Breast epithelium (tissue), 3 donors: ENCODE measurements around the gene ASAP2.

Experiments
- POLR2A ChIP-seq: fragments of 450-650 bp; IDR thresholded peaks from one replicate; pipeline ENCODE4 v1.6.1; 2016; ENCODE audit warnings: antibody characterized with exemption, mild to moderate bottlenecking, moderate library complexity
- POLR2AphosphoS5 ChIP-seq, 3 donors: sonication (generic); formaldehyde crosslinking; IDR thresholded peaks; one replicate each; pipeline ENCODE4 v1.6.1; 2017; ENCODE audit warnings: antibody characterized with exemption in 3 of 3

DNA sequence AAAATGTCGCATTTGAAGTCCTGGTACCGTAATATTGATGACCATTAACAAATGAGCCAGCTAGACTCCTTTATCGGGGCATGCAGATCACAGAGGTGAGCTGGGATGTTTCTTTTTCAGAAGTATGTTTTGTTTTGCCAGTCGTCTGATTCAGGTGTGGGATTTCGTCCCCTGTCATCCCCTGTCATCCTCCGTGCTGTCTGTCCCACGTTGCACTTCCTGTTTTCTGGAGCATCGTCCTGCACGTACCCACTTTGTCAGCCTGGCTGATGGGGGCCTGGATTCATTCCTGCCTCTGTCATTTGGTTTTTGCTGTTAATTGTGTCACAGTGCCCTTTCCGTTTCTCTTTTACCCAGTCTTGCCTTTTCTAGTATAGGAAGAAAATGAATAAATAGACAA lies 72.8 kb downstream of the ASAP2 start:
- no peak for TF ChIP-seq POLR2AphosphoS5 (IDR thresholded peaks at IDR 0.05)
- no peak for TF ChIP-seq POLR2A
